ENCODE results near the gene SEC23A.

Gene SEC23A

GRCh38 chr14:38999949-39000348 lies 103.1 kb downstream of the SEC23A start:
- Histone ChIP-seq H3K36me3 (ENCODE audit: control insufficient read depth, low read length) (no peaks in the 10 kb centered on the region), H3K4me1 (ENCODE audit: control insufficient read depth, low read length) (no peaks in the 10 kb centered on the region), H3K79me2 (ENCODE audit: control insufficient read depth, low read length) (no peaks in the 10 kb centered on the region), H3K9me3 (ENCODE audit: control insufficient read depth, insufficient read depth, low read length) (no peaks in the 10 kb centered on the region), H3K9me2 (replicated peaks; ENCODE audit: control insufficient read depth, low read length) (no peaks in the 10 kb centered on the region), H3K4me2 (ENCODE audit: low read length) (no peak overlapping the region), H3K27me3 (ENCODE audit: control insufficient read depth, low read length) (no peaks in the 10 kb centered on the region), H3K27ac (ENCODE audit: low read depth, low read length) (no peak overlapping the region), H4K20me1 (ENCODE audit: control insufficient read depth, insufficient read depth, low read depth, low read length) (no peaks in the 10 kb centered on the region), H3K4me3 (ENCODE audit: low read length) (no peak overlapping the region), H3F3A (ENCODE audit: control insufficient read depth, insufficient read depth) (no peaks in the 10 kb centered on the region)
- TF ChIP-seq EZH2phosphoT487 (IDR thresholded peaks at IDR 0.05; ENCODE audit: borderline replicate concordance, low read length) (no peak), CTCF (IDR thresholded peaks at IDR 0.05; ENCODE audit: low read depth, low read length, poor library complexity, severe bottlenecking) (no peak)

GRCh38 chr14:38994731-38995130 lies 108.3 kb downstream of the SEC23A start:
- no peak for TF ChIP-seq CTCF (IDR thresholded peaks at IDR 0.05; ENCODE audit: low read depth, low read length, poor library complexity, severe bottlenecking)
- no peak for TF ChIP-seq EZH2phosphoT487 (IDR thresholded peaks at IDR 0.05; ENCODE audit: borderline replicate concordance, low read length)
- Histone ChIP-seq H3K27me3 (ENCODE audit: control insufficient read depth, low read length) (no peaks in the 10 kb centered on the region), H3K4me2 (ENCODE audit: low read length) (no peak overlapping the region), H3F3A (ENCODE audit: control insufficient read depth, insufficient read depth) (no peaks in the 10 kb centered on the region), H3K36me3 (ENCODE audit: control insufficient read depth, low read length) (no peaks in the 10 kb centered on the region), H3K9me3 (ENCODE audit: control insufficient read depth, insufficient read depth, low read length) (no peaks in the 10 kb centered on the region), H4K20me1 (ENCODE audit: control insufficient read depth, insufficient read depth, low read depth, low read length) (no peaks in the 10 kb centered on the region), H3K79me2 (ENCODE audit: control insufficient read depth, low read length) (no peaks in the 10 kb centered on the region), H3K4me3 (ENCODE audit: low read length) (no peak overlapping the region), H3K27ac (ENCODE audit: low read depth, low read length) (no peak overlapping the region), H3K9me2 (replicated peaks; ENCODE audit: control insufficient read depth, low read length) (no peaks in the 10 kb centered on the region), H3K4me1 (ENCODE audit: control insufficient read depth, low read length) (no peaks in the 10 kb centered on the region)

DNA sequence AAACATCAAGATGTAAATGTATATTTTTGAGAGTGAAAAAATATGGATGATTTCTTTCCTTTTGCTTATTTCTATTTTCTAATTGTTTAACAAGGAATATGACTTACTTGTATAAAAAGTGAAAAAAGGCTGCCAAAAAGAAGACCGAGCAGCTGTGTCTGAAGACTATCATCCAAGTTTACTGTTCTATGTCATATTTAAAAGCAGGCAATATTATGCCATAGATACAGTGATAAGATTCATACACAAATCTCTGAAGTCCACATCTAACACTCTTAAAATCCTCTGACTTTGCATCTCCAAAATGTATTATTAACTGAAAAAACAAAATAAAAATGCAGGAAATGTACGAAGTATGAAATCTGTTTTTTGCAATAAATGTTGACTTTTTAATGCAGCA lies 109.1 kb downstream of the SEC23A start:
- Histone ChIP-seq H3K27ac (ENCODE audit: low read depth, low read length) (no peak overlapping the region), H3K36me3 (ENCODE audit: control insufficient read depth, low read length) (no peaks in the 10 kb centered on the region), H3K4me1 (ENCODE audit: control insufficient read depth, low read length) (no peaks in the 10 kb centered on the region), H3K9me2 (replicated peaks; ENCODE audit: control insufficient read depth, low read length) (no peaks in the 10 kb centered on the region), H4K20me1 (ENCODE audit: control insufficient read depth, insufficient read depth, low read depth, low read length) (no peaks in the 10 kb centered on the region), H3K27me3 (ENCODE audit: control insufficient read depth, low read length) (no peaks in the 10 kb centered on the region), H3K4me2 (ENCODE audit: low read length) (no peak overlapping the region), H3K79me2 (ENCODE audit: control insufficient read depth, low read length) (no peaks in the 10 kb centered on the region), H3K4me3 (ENCODE audit: low read length) (no peak overlapping the region), H3F3A (ENCODE audit: control insufficient read depth, insufficient read depth) (no peaks in the 10 kb centered on the region), H3K9me3 (ENCODE audit: control insufficient read depth, insufficient read depth, low read length) (no peaks in the 10 kb centered on the region)
- TF ChIP-seq CTCF (IDR thresholded peaks at IDR 0.05; ENCODE audit: low read depth, low read length, poor library complexity, severe bottlenecking): no peak
- no peak for TF ChIP-seq EZH2phosphoT487 (IDR thresholded peaks at IDR 0.05; ENCODE audit: borderline replicate concordance, low read length)

All from DOHH2 (cell line).